ENCODE data around the gene PIGW.

DNA sequence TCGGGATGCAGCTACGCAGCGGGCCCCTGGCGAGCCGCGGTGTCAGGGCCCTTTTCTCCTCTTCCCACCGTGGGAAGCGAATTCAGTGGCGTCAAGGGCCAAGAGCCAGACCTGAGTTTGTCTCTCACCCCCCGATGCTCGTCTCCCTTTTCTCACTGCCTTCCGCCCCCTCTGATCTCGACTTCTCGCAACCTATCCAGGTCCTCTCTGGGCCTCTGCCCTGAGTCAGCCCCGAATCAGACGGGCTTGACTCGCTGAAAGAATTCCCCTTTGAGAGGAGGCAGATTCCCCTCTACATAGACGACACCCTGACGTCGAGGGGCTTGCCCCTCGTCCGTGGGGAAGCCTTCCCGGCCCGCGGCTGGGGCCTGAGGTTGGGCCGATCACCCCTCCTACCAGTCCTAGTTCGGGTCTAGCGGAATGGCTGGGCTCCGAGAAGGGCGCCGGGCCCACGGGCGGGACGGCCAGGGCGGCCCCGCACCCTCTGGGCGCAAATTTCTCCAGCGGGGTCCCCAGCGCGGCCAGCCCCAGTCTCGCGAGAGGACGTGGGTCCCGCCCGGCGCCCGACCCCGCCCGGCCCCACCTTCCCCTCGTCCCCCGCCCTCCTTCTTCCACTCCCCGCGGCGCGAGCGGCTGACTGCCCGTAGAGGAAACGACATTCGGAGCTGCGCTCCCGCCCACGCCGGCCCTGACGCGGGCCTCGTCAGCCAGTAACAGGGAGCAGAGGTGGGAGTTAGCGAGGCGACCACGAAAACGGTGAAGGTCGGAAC is 9.7 kb downstream of the PIGW start, which contains the start of gene GGNBP2:
- TF ChIP-seq, protein P1, sequence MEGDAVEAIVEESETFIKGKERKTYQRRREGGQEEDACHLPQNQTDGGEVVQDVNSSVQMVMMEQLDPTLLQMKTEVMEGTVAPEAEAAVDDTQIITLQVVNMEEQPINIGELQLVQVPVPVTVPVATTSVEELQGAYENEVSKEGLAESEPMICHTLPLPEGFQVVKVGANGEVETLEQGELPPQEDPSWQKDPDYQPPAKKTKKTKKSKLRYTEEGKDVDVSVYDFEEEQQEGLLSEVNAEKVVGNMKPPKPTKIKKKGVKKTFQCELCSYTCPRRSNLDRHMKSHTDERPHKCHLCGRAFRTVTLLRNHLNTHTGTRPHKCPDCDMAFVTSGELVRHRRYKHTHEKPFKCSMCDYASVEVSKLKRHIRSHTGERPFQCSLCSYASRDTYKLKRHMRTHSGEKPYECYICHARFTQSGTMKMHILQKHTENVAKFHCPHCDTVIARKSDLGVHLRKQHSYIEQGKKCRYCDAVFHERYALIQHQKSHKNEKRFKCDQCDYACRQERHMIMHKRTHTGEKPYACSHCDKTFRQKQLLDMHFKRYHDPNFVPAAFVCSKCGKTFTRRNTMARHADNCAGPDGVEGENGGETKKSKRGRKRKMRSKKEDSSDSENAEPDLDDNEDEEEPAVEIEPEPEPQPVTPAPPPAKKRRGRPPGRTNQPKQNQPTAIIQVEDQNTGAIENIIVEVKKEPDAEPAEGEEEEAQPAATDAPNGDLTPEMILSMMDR (IDR thresholded peaks at IDR 0.05), result no peak
- no peak for TF ChIP-seq ZFX (IDR thresholded peaks at IDR 0.05; ENCODE audit: borderline replicate concordance)

Measured in 22Rv1 (cell line).